ENCODE results near the gene BANF2.
"Not testable (repeated sequence)": the region's sequence is repeated elsewhere in the genome, so short reads cannot be mapped to it uniquely, and the experiment has no call there.

BANF2 gene

GRCh38 chr20:17683218-17684076 is 16.3 kb upstream of the BANF2 start:
- DNase-seq: no peak

- DNase-seq: no peak
Measured at GRCh38 chr20:17684077-17684888, 15.5 kb upstream of the BANF2 start.

DNA sequence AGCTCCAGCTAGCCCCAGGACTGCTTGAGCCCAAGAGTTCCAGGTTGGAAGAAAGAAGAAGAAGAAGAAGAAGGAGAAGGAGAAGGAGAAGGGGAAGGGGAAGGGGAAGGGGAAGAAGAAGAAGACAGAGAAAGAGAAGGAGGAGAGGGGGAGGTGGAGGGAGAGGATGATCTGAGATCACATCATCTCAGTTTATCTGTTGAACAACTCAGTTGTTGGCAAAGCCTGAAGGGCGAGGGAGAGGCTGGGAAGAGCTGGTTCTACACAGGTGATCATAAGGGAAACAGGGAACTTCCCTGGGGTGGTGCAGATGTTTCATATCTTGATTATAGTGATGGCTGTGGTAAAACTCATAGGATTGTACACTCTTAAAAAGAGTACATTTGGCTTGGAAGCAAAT is 14.6 kb upstream of the BANF2 start:
- DNase-seq: no peak

GRCh38 chr20:17687800-17688199 is 12.0 kb upstream of the BANF2 start:
- no peak for DNase-seq

GRCh38 chr20:17688965-17689364 is 10.8 kb upstream of the BANF2 start:
- DNase-seq: no peak

GRCh38 chr20:17690144-17690543 is 9.6 kb upstream of the BANF2 start:
- DNase-seq: no peak

GRCh38 chr20:17691758-17692157 is 8.0 kb upstream of the BANF2 start:
- DNase-seq: no peak

GRCh38 chr20:17693444-17694001 is 6.2 kb upstream of the BANF2 start:
- DNase-seq: no peak

GRCh38 chr20:17694767-17695166 is 5.0 kb upstream of the BANF2 start:
- no peak for DNase-seq

DNA sequence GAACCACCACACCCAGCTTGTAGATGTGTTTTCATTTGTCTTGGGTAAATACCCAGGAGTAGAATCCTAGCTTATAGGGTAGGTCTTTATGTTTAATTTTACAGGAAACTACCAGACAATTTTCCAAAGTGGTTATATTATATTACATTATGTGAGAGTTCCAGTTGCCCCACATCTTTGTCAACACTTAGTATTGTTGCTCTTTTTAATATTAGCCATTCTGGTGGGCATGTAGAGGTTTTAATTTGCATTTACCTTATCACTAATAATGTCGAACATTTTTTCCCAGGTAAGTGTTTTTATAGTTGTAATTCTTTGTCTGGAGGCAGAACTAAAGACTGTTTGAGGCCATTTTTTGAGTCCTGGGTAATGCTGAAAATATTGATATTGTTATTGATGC is 3.5 kb upstream of the BANF2 start:
- no peak for DNase-seq

DNA sequence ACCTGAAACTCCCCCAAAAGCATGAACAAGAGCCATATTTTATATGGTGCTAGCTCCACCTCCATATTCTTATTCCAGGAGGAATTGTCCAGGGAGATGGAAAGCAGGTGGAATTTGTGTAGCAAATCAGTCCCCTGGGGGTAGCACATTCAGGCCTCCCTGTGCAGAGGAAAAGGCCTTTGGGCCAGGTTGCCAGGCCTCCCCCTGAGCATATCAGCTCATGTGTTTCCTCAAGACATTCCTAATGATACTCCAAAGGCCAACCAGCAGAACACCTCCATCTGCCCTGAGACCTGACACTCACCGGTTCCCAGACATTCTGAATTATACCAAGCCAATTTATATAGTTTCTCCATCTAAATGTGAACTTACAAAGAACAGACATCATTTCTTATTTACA is 2.6 kb upstream of the BANF2 start:
- no peak for DNase-seq

- no peak for DNase-seq
Measured at GRCh38 chr20:17698384-17698783, 1.4 kb upstream of the BANF2 start.

- no peak for DNase-seq
Measured at GRCh38 chr20:17700637-17701036, 871 bp downstream of the BANF2 start.

DNA sequence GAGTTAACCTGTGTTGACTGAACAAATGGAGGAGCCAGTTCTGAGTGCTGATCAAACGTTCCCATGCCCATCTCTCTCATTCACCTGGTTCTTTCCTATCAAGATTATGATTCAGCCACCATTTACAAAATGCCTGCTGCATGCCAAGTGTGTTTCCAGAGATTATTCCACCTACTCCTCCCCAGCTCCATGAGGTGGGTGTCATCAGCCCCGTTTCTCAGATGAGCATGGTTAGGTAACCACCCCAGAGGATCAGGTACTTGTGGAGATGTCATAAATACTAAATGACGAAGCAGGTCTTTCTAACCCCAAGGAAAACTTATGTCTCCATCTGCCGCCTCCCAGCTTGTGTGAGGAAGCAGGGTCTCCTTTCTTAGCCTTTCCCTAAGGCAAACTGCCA is 2.1 kb downstream of the BANF2 start:
- DNase-seq: no peak

DNA sequence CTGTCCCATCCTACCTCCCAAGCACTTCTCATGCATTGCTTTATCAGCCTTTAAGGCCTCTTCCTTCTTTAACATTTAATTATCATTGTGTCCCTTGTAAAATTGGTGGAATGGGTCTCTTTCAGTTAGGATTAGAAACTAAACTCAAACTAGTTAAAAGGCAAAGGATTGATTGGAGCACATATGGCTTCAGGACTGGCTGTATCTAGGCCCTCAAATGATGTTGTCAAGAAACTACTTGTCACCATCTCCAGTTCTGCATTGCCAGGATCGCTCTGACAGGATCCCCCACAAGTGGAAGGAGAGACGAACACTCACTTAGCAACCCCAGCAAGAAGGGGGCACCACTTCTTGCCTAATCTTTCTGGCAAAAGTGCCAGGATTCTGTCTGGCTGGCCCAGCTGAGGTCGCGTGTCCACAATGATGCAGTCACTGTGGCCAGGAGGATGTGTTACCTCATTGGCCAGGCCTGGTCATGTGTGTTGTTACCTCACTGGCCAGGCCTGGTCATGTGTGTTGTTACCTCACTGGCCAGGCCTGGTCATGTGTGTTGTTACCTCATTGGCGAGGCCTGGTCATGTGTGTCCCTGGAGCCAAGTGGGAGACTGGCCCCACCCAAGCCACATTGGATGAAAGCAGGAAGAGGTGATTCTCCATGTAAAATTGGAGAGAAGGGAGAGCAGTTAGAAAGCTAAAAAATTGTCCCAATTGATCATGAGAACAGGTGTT is 5.0 kb downstream of the BANF2 start:
- no peak for DNase-seq

DNA sequence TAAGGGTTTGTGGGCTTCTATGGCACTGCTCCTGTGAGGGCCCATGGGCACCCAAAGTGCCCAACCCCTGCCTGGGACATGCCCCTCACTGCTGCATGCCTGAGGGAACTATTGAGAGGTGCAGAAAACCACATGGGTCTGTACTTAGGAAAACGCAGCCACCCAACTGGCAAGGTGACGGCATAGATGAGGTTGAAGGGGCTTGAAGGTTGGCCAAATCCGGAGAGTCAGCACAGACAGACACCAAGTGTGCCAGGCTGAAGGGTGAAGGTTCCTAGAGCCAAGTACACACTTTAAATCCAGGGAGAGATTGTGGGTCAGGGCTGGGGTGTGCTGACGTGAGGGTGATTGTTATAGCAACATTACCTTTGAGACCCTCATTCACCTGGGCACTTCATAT is 6.2 kb downstream of the BANF2 start:
- no peak for DNase-seq

DNA sequence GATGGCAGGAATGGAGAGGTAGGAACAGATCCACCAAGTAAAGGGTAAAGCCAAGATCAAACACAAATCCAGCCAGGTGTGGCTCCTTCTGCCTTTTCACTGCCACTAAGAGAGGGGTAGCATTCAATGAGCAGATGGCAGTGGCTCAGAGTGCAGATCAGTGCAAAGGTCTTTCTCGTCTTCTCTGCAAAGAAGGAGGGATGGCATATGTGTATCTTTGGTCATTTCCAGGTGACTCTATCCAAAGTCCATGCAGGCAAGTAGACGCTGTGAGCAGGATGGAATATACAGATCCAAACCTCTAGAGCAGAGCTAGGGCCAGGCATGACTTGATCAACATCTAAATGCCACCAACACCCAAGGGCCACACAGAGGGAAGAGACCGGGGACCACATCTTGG is 6.9 kb downstream of the BANF2 start:
- DNase-seq: no peak

- not testable (repeated sequence) for DNase-seq
Measured at GRCh38 chr20:17707951-17708350, 8.2 kb downstream of the BANF2 start.

- DNase-seq: no peak
Measured at GRCh38 chr20:17708675-17709360, 9.1 kb downstream of the BANF2 start.

GRCh38 chr20:17709361-17710293 is 9.9 kb downstream of the BANF2 start:
- DNase-seq: no peak
